ENCODE results near the gene CTU2. TPM values are rescaled to one million over a fixed set of nuclear protein-coding genes. Genes with fewer than 3 reads are reported as not detected.

Gene CTU2
- polyA plus RNA-seq, 1 of the 3 experiments (the other 2 are of a cell fraction) = 16.2 TPM

GRCh38 chr16:88755745-88756443, 49.6 kb downstream of the CTU2 start:
- H3K27me3 ChIP-seq (ENCODE audit: insufficient read depth) = no peaks in the 10 kb centered on the region
- H3F3A ChIP-seq (replicated peaks; ENCODE audit: insufficient read depth) = peaks cover 11% of the 10 kb centered on the region
- H2AFZ ChIP-seq (ENCODE audit: low read depth) = no peak overlapping the region
- 70% methylated on average over 20 of the region's 23 CpGs for WGBS (ENCODE audit: low lambda C conversion rate)
- H3K36me3 ChIP-seq (replicated peaks in 1 of 2; ENCODE audit: control insufficient read depth in 1 of 2, insufficient read depth in 2 of 2, low read length in 1 of 2) = peaks cover 0 to 5% of the 10 kb centered on the region in 2 experiments
- peaks cover 11 to 12% of the 10 kb centered on the region in 2 experiments; a peak in 2 of 4 replicates for H3K4me1 ChIP-seq (ENCODE audit: control insufficient read depth in 1 of 2, insufficient read depth in 2 of 2, low read depth in 1 of 2, low read length in 1 of 2)
- ChIA-PET CTCF (interaction anchor here (0.6 to 30.9 kb wide), 22 partner anchors 12 to 460 kb away, joined by 3 to 540 read pairs (median 3); partner anchors contain the start of genes GALNS, PIEZO1 and TRAPPC2L), POLR2A (no interaction called here)
- H3K4me2 ChIP-seq = peak overlapping the region; percentile 61
- H3K27ac ChIP-seq (ENCODE audit: low read depth in 2 of 2, low read length in 1 of 2) = peak overlapping the region in 1 of 2 experiments; percentile 65; a peak in 2 of 4 replicates
- H3K79me2 ChIP-seq (ENCODE audit: insufficient read depth) = peaks cover 94% of the 10 kb centered on the region
- TF ChIP-seq IRF3 (IDR thresholded peaks at IDR 0.05; ENCODE audit: low read depth, low read length) (no peak), USF1 (IDR thresholded peaks at IDR 0.05; ENCODE audit: borderline replicate concordance, low read depth) (no peak), FOXM1 (IDR thresholded peaks at IDR 0.05; ENCODE audit: low read depth) (no peak), MXI1 (IDR thresholded peaks at IDR 0.05; ENCODE audit: low read depth, low read length) (no peak), POLR2AphosphoS5 (IDR thresholded peaks at IDR 0.05; ENCODE audit: low read depth, low read length) (no peak), ELF1 (IDR thresholded peaks at IDR 0.05) (no peak)
- TF ChIP-seq, protein P1, sequence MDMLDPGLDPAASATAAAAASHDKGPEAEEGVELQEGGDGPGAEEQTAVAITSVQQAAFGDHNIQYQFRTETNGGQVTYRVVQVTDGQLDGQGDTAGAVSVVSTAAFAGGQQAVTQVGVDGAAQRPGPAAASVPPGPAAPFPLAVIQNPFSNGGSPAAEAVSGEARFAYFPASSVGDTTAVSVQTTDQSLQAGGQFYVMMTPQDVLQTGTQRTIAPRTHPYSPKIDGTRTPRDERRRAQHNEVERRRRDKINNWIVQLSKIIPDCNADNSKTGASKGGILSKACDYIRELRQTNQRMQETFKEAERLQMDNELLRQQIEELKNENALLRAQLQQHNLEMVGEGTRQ (IDR thresholded peaks at IDR 0.05; ENCODE audit: borderline replicate concordance, low read depth, low read length) = no peak
- no peak overlapping the region for H3K4me3 ChIP-seq (ENCODE audit: low read depth in 2 of 2, low read length in 1 of 2)
- H4K20me1 ChIP-seq (ENCODE audit: insufficient read depth) = peaks cover 95% of the 10 kb centered on the region
- no peak for DNase-seq
- no peak overlapping the region; the same call in 1 of the 2 replicates for H3K9ac ChIP-seq
- no peaks in the 10 kb centered on the region for H3K9me3 ChIP-seq
- H3K9me2 ChIP-seq = no peaks in the 10 kb centered on the region

DNA sequence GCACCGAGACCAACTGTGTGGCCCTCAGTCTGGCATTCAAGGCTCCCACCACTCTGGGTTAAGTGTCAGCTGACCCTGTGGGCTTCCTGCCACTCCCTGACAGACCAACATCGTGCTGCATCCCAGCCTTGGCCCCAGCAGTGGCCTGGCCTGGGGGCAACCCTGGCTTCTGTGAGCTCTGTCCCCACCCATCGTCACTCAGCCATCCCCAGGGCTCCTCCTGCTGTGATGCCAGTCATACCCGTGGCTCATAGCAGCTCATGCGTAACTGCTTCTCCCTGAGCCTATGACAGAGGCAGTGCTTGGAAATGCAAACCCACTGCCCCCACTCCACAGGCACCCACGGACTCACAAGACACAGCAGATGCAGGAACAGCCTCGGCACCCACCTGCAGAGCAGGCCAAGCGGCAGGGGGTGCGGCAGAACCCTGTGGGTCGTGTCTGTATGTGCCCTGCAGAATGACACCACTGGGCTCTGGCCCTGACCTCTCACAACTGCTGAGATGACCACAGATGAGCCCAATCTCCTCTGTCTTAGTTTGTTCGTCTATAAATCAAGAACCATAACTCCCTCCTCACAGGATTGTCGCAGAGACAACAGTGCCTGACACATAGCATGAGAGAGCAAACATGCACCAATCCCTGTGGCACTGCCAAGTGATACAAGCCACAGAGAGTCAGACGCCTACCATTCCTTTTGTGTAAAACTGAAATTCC, 52.1 kb downstream of the CTU2 start:
- Histone ChIP-seq H3K36me3 (replicated peaks in 1 of 2; ENCODE audit: control insufficient read depth in 1 of 2, insufficient read depth in 2 of 2, low read length in 1 of 2) (no peaks in the 10 kb centered on the region), H3K4me3 (ENCODE audit: low read depth in 2 of 2, low read length in 1 of 2) (no peak overlapping the region), H3K79me2 (ENCODE audit: insufficient read depth) (peaks cover 96% of the 10 kb centered on the region), H3K9me2 (no peaks in the 10 kb centered on the region), H2AFZ (ENCODE audit: low read depth) (no peak overlapping the region), H3F3A (replicated peaks; ENCODE audit: insufficient read depth) (peaks cover 11% of the 10 kb centered on the region), H3K4me2 (no peak overlapping the region), H3K27ac (ENCODE audit: low read depth in 2 of 2, low read length in 1 of 2) (no peak overlapping the region), H3K4me1 (ENCODE audit: control insufficient read depth in 1 of 2, insufficient read depth in 2 of 2, low read depth in 1 of 2, low read length in 1 of 2) (peaks cover 12 to 18% of the 10 kb centered on the region in 2 experiments; a peak in 2 of 4 replicates), H3K9ac (no peak overlapping the region), H3K27me3 (ENCODE audit: insufficient read depth) (no peaks in the 10 kb centered on the region), H3K9me3 (no peaks in the 10 kb centered on the region), H4K20me1 (ENCODE audit: insufficient read depth) (peaks cover 99% of the 10 kb centered on the region)
- no peak for DNase-seq
- CTCF ChIA-PET = interaction anchor here (1.1 to 30.9 kb wide), 5 partner anchors 10 to 99 kb away, joined by 3 to 540 read pairs (median 8); partner anchors contain the start of gene PIEZO1
- POLR2A ChIA-PET = no interaction called here
- TF ChIP-seq RAD21 (IDR thresholded peaks at IDR 0.05; ENCODE audit: low read length) (no peak), NRF1 (IDR thresholded peaks at IDR 0.05; ENCODE audit: low read depth, low read length) (no peak), EZH2phosphoT487 (IDR thresholded peaks at IDR 0.05; ENCODE audit: borderline replicate concordance, low read depth) (no peak), ELF1 (IDR thresholded peaks at IDR 0.05) (no peak), GATA2 (CRISPR knock-in tag; IDR thresholded peaks at IDR 0.05) (no peak), USF1 (IDR thresholded peaks at IDR 0.05; ENCODE audit: borderline replicate concordance, low read depth) (no peak), FOXJ3 (CRISPR knock-in tag; IDR thresholded peaks at IDR 0.05) (no peak), RXRA (IDR thresholded peaks at IDR 0.05; ENCODE audit: borderline replicate concordance, low read depth) (no peak), FOXM1 (IDR thresholded peaks at IDR 0.05; ENCODE audit: low read depth) (no peak), PBX3 (IDR thresholded peaks at IDR 0.05) (no peak), MEF2A (IDR thresholded peaks at IDR 0.05; ENCODE audit: borderline replicate concordance, low read depth) (no peak), GABPA (IDR thresholded peaks at IDR 0.05; ENCODE audit: low read depth) (no peak), MXI1 (IDR thresholded peaks at IDR 0.05; ENCODE audit: low read depth, low read length) (no peak), JUND (IDR thresholded peaks at IDR 0.05) (no peak)
- WGBS (ENCODE audit: low lambda C conversion rate) = 72% methylated on average over 11 of the region's 13 CpGs
